Measurements from ENCODE around the gene ATP5PO. TPM values are rescaled to one million over a fixed set of nuclear protein-coding genes. Genes with fewer than 3 reads are reported as not detected.
"Not testable (repeated sequence)": the region's sequence is repeated elsewhere in the genome, so short reads cannot be mapped to it uniquely, and the experiment has no call there.

Gene ATP5PO
- total RNA-seq, 1 donor from 2014 or later = 150 TPM

DNA sequence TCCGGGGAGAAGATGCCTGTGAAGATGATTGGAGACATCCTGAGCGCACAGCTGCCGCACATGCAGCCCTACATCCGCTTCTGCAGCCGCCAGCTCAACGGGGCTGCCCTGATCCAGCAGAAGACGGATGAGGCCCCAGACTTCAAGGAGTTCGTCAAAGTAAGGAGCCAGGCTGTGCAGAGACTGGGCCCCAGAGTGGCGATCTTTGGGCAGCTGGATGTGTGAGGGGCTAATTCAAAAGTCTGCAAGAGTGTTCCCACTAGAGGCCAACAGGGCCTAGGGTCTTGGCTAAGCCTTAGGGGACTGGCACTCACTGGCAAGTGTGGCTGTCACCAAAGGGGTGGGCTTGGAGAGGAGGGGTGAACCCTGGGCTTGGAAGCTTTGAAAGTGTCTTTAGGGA, 50.4 kb downstream of the ATP5PO start:
- Mint-ChIP-seq H3K9me3 (ENCODE audit: unreplicated experiment) (no peaks in the 10 kb centered on the region), H3K27me3 (ENCODE audit: unreplicated experiment) (peaks cover 7% of the 10 kb centered on the region), H3K4me3 (ENCODE audit: unreplicated experiment) (no peak overlapping the region), H3K27ac (ENCODE audit: unreplicated experiment) (no peak overlapping the region), H3K36me3 (ENCODE audit: unreplicated experiment) (no peaks in the 10 kb centered on the region), H3K4me1 (ENCODE audit: unreplicated experiment) (peaks cover 8% of the 10 kb centered on the region)
- DNase-seq (ENCODE audit: extremely low spot score, unreplicated experiment) = no peak
- TF ChIP-seq CTCF (IDR thresholded peaks at IDR 0.05) = no peak

GRCh38 chr21:33864150-33864549, 51.5 kb downstream of the ATP5PO start:
- no peaks in the 10 kb centered on the region for H3K9me3 Mint-ChIP-seq (ENCODE audit: unreplicated experiment)
- H3K27ac Mint-ChIP-seq (ENCODE audit: unreplicated experiment) = no peak overlapping the region
- no peaks in the 10 kb centered on the region for H3K36me3 Mint-ChIP-seq (ENCODE audit: unreplicated experiment)
- no peak for DNase-seq (ENCODE audit: extremely low spot score, unreplicated experiment)
- H3K27me3 Mint-ChIP-seq (ENCODE audit: unreplicated experiment) = peaks cover 7% of the 10 kb centered on the region
- H3K4me3 Mint-ChIP-seq (ENCODE audit: unreplicated experiment) = no peak overlapping the region
- TF ChIP-seq CTCF (IDR thresholded peaks at IDR 0.05) = no peak
- peaks cover 14% of the 10 kb centered on the region for H3K4me1 Mint-ChIP-seq (ENCODE audit: unreplicated experiment)

GRCh38 chr21:33863191-33863590, 52.4 kb downstream of the ATP5PO start:
- H3K27me3 Mint-ChIP-seq (ENCODE audit: unreplicated experiment); H3K9me3 Mint-ChIP-seq (ENCODE audit: unreplicated experiment); H3K4me3 Mint-ChIP-seq (ENCODE audit: unreplicated experiment); H3K36me3 Mint-ChIP-seq (ENCODE audit: unreplicated experiment); DNase-seq (ENCODE audit: extremely low spot score, unreplicated experiment); H3K27ac Mint-ChIP-seq (ENCODE audit: unreplicated experiment): not testable (repeated sequence)
- peaks cover 17% of the 10 kb centered on the region for H3K4me1 Mint-ChIP-seq (ENCODE audit: unreplicated experiment)

DNA sequence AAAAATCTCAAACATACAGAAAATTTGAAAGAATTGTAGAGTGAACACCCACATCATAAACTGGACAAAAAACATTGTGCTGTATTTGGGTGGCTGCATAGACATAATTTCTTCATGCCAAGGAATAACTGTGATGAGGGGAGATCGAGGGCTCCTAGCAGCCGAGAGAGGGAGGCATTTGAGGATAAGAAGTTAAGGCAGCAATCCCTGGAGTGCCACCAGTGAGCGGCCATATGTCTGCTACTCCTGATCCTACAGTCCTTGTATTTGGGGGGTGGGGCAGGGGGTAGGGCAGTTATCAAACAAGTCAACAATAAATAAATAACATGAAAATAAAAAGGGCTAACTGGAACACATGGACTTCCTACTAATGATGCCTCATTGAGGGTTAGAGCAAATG, 54.5 kb downstream of the ATP5PO start:
- Mint-ChIP-seq H3K4me1 (ENCODE audit: unreplicated experiment) (peaks cover 17% of the 10 kb centered on the region), H3K4me3 (ENCODE audit: unreplicated experiment) (no peak overlapping the region), H3K9me3 (ENCODE audit: unreplicated experiment) (no peaks in the 10 kb centered on the region), H3K27ac (ENCODE audit: unreplicated experiment) (no peak overlapping the region), H3K36me3 (ENCODE audit: unreplicated experiment) (no peaks in the 10 kb centered on the region), H3K27me3 (ENCODE audit: unreplicated experiment) (peaks cover 7% of the 10 kb centered on the region)
- DNase-seq (ENCODE audit: extremely low spot score, unreplicated experiment) = no peak
- no peak for TF ChIP-seq CTCF (IDR thresholded peaks at IDR 0.05)

DNA sequence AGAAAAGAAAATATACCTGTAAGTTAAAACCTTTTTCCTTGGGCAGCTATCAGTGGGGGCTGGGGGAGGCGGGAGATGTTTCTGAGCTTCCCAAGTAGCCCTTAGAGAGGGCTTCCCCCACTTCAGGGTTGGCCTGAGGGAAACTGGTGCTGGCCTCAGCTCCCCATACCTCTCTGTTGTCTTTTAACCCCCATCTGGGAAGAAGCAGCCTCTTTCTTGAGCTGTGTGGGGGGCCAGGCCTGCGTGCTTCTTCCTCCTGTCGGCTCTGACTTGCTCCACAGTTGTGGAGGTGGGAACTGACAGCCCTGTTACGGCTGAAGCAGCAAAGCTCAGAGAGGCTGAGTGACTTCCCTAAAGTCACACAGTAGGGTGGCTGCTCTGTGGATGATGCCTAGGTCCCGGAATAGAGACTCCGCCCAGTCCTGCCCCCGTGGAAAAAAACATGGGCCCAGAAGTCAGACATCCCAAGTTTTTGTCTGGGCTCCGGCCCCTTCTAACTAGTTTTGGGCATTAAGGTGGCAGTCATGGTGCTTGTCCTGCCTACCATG, 55.2 kb downstream of the ATP5PO start:
- Mint-ChIP-seq H3K4me3 (ENCODE audit: unreplicated experiment) (no peak overlapping the region), H3K9me3 (ENCODE audit: unreplicated experiment) (no peaks in the 10 kb centered on the region), H3K27me3 (ENCODE audit: unreplicated experiment) (peaks cover 7% of the 10 kb centered on the region), H3K27ac (ENCODE audit: unreplicated experiment) (no peak overlapping the region), H3K4me1 (ENCODE audit: unreplicated experiment) (peaks cover 17% of the 10 kb centered on the region), H3K36me3 (ENCODE audit: unreplicated experiment) (no peaks in the 10 kb centered on the region)
- no peak for DNase-seq (ENCODE audit: extremely low spot score, unreplicated experiment)
- TF ChIP-seq CTCF (IDR thresholded peaks at IDR 0.05) = no peak

All from osteocyte (in vitro differentiated cells).